ENCODE data around the gene DDX10. TPM values are rescaled to one million over a fixed set of nuclear protein-coding genes. Genes with fewer than 3 reads are reported as not detected.

DDX10 gene
- total and polyA plus RNA-seq, 9 of the 15 experiments (the other 6 are each of a cell fraction or from before 2014, with no cell fraction given), result 33.9 to 94.6 (median 50.7) TPM

DNA sequence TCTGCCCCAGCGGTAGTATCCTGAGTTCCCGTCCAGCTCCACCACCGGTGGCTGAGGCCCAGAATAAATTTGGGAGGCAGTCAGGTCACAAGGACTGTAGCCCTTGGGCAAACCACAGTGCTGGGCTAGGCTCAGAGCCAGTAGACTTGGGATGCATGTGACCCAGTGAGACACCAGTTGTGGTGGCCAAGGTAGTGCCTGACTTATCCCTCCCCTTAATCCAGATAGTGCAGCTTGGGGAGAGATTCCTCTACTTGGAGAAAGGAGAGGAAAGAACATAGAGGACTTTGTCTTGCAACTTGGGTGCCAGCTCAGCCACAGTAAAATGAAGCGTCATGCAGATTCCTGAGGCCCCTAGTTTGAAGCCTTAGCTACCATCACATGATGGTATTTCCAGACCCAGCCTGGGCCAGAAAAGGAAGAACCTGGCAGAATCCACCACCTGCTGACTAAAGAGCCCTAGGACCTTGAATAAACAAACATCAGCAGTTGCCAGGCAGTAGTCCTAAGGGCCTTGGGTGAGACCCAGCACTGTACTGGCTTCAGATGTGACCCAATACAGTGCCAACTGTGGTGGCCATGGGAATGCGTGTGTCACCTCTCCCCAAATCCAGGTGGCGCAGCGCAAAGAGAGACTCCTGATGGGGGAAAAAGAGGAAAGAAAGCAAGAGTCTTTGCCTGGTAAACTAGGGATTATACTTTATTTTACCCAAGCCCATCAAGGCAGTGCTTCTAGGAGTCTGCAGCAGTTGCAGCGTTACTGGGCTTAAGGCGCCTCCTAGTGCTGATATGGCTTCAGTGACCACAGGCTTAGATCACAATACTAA lies 17.0 kb upstream of the DDX10 start (continued):
- TF ChIP-seq, protein P1, sequence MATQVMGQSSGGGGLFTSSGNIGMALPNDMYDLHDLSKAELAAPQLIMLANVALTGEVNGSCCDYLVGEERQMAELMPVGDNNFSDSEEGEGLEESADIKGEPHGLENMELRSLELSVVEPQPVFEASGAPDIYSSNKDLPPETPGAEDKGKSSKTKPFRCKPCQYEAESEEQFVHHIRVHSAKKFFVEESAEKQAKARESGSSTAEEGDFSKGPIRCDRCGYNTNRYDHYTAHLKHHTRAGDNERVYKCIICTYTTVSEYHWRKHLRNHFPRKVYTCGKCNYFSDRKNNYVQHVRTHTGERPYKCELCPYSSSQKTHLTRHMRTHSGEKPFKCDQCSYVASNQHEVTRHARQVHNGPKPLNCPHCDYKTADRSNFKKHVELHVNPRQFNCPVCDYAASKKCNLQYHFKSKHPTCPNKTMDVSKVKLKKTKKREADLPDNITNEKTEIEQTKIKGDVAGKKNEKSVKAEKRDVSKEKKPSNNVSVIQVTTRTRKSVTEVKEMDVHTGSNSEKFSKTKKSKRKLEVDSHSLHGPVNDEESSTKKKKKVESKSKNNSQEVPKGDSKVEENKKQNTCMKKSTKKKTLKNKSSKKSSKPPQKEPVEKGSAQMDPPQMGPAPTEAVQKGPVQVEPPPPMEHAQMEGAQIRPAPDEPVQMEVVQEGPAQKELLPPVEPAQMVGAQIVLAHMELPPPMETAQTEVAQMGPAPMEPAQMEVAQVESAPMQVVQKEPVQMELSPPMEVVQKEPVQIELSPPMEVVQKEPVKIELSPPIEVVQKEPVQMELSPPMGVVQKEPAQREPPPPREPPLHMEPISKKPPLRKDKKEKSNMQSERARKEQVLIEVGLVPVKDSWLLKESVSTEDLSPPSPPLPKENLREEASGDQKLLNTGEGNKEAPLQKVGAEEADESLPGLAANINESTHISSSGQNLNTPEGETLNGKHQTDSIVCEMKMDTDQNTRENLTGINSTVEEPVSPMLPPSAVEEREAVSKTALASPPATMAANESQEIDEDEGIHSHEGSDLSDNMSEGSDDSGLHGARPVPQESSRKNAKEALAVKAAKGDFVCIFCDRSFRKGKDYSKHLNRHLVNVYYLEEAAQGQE (IDR thresholded peaks at IDR 0.05; ENCODE audit: borderline replicate concordance), result peak; percentile 91
- TF ChIP-seq, protein P1 (CRISPR knock-in tag; IDR thresholded peaks at IDR 0.05; ENCODE audit: low read depth), result no peak
- TF ChIP-seq, protein P2, sequence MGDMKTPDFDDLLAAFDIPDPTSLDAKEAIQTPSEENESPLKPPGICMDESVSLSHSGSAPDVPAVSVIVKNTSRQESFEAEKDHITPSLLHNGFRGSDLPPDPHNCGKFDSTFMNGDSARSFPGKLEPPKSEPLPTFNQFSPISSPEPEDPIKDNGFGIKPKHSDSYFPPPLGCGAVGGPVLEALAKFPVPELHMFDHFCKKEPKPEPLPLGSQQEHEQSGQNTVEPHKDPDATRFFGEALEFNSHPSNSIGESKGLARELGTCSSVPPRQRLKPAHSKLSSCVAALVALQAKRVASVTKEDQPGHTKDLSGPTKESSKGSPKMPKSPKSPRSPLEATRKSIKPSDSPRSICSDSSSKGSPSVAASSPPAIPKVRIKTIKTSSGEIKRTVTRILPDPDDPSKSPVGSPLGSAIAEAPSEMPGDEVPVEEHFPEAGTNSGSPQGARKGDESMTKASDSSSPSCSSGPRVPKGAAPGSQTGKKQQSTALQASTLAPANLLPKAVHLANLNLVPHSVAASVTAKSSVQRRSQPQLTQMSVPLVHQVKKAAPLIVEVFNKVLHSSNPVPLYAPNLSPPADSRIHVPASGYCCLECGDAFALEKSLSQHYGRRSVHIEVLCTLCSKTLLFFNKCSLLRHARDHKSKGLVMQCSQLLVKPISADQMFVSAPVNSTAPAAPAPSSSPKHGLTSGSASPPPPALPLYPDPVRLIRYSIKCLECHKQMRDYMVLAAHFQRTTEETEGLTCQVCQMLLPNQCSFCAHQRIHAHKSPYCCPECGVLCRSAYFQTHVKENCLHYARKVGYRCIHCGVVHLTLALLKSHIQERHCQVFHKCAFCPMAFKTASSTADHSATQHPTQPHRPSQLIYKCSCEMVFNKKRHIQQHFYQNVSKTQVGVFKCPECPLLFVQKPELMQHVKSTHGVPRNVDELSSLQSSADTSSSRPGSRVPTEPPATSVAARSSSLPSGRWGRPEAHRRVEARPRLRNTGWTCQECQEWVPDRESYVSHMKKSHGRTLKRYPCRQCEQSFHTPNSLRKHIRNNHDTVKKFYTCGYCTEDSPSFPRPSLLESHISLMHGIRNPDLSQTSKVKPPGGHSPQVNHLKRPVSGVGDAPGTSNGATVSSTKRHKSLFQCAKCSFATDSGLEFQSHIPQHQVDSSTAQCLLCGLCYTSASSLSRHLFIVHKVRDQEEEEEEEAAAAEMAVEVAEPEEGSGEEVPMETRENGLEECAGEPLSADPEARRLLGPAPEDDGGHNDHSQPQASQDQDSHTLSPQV (IDR thresholded peaks at IDR 0.05), result no peak
- TF ChIP-seq, protein P3, sequence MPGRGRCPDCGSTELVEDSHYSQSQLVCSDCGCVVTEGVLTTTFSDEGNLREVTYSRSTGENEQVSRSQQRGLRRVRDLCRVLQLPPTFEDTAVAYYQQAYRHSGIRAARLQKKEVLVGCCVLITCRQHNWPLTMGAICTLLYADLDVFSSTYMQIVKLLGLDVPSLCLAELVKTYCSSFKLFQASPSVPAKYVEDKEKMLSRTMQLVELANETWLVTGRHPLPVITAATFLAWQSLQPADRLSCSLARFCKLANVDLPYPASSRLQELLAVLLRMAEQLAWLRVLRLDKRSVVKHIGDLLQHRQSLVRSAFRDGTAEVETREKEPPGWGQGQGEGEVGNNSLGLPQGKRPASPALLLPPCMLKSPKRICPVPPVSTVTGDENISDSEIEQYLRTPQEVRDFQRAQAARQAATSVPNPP (IDR thresholded peaks at IDR 0.05; ENCODE audit: borderline replicate concordance, insufficient read depth, insufficient read length), result no peak
- TF ChIP-seq RB1 (IDR thresholded peaks at IDR 0.05; ENCODE audit: low read depth), result 0 out of 2 replicates have a peak, but pooled peaks have one; percentile 17
- no peak for TF ChIP-seq ZNF347 (CRISPR knock-in tag; IDR thresholded peaks at IDR 0.05; ENCODE audit: low read depth)
- no peak for TF ChIP-seq TARDBP (IDR thresholded peaks at IDR 0.05)
- TF ChIP-seq, protein P4, sequence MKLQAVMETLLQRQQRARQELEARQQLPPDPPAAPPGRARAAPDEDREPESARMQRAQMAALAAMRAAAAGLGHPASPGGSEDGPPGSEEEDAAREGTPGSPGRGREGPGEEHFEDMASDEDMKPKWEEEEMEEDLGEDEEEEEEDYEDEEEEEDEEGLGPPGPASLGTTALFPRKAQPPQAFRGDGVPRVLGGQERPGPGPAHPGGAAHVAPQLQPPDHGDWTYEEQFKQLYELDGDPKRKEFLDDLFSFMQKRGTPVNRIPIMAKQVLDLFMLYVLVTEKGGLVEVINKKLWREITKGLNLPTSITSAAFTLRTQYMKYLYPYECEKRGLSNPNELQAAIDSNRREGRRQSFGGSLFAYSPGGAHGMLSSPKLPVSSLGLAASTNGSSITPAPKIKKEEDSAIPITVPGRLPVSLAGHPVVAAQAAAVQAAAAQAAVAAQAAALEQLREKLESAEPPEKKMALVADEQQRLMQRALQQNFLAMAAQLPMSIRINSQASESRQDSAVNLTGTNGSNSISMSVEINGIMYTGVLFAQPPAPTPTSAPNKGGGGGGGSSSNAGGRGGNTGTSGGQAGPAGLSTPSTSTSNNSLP (IDR thresholded peaks at IDR 0.05; ENCODE audit: borderline replicate concordance, low read depth, low read length), result 0 out of 2 replicates have a peak, but pooled peaks have one; percentile 26
- no peak for TF ChIP-seq ZNF23 (CRISPR knock-in tag; IDR thresholded peaks at IDR 0.05)
- TF ChIP-seq, protein P5, sequence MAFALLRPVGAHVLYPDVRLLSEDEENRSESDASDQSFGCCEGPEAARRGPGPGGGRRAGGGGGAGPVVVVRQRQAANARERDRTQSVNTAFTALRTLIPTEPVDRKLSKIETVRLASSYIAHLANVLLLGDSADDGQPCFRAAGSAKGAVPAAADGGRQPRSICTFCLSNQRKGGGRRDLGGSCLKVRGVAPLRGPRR (CRISPR knock-in tag; IDR thresholded peaks at IDR 0.05), result no peak
- TF ChIP-seq MAFG (tag; conservative IDR thresholded peaks at IDR 0.05), result no peak
